GM18526 (cell line): ENCODE data around the gene SANBR.

Source experiments
- POLR2A ChIP-seq: IDR thresholded peaks from 3 replicates; pipeline ENCODE4 v1.6.1; 2011; ENCODE audit not compliant: insufficient read length; ENCODE audit errors: extremely low read depth

Gene SANBR

GRCh38 chr2:61057562-61057961 lies 8.1 kb upstream of the SANBR start:
- TF ChIP-seq POLR2A = no peak

- TF ChIP-seq POLR2A = no peak
These were observed 6.3 kb upstream of the SANBR start for GRCh38 chr2:61059382-61059781.

- no peak for TF ChIP-seq POLR2A
These were observed 8.4 kb downstream of the SANBR start for GRCh38 chr2:61074100-61074499.

DNA sequence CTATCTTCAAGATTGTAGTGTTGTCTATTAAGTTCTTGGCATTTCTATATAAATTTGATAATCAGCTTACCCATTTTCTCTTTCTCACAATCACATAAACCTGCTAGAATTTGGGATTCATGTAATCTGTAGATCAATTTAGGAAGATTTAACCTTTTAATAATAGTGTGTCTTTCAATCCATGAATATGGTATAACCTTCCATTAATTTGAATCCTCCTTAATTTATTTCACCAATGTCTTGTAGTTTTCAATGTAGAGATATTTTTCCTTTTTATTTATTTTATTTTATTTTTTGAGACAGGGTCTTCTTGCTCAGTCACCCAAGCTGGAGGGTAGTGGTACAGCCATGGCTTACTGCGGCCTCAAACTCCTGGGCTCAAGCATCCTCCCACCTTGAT lies 20.2 kb downstream of the SANBR start:
- no peak for TF ChIP-seq POLR2A

DNA sequence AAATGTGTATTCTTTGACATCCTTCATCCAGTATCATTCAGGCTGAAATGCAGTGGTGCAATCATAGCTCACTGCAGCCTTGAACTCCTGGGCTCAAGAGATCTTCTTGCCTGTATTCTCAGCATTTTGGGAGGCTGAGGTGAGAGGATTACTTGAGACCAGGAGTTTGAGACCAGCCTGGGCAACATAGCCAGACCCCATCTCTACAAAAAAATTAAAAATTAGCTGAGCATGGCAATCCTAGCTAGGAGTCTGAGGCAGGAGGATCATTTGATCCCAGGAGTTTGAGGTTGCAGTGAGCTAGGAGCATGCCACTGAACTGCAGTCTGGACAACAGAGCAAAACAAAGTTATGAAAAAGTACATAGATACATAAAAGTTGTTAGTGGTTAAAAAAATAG lies 24.1 kb downstream of the SANBR start:
- TF ChIP-seq POLR2A = no peak

DNA sequence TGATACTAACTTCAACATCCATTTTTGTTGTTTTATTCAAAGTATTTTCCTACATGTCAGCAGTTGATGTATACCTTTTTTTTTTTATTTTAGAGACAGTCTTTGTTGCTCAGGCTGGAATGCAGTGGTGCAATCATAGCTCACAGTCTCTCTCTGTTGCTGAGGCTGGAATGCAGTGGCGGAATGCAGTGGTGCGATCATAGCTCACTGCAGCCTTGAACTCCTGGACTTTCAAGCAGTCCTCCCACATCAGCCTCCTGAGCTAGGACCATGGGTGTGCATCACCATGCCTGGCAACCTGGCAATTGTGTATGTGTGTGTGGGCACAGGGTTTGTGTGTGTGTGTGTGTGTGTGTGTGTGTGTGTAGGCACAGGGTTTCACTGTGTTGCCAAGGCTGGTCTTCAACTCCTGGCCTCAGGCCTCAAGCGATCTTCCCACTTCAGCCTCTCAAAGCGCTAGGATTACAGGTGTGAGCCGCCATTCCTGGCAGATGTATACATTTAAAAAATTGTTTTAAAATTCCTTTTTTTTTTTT lies 24.8 kb downstream of the SANBR start:
- no peak for TF ChIP-seq POLR2A

GRCh38 chr2:61091485-61091884 lies 25.8 kb downstream of the SANBR start:
- no peak for TF ChIP-seq POLR2A

GRCh38 chr2:61096438-61096837 lies 30.8 kb downstream of the SANBR start:
- TF ChIP-seq POLR2A = no peak

- no peak for TF ChIP-seq POLR2A
These were observed 35.1 kb downstream of the SANBR start for GRCh38 chr2:61100801-61101200.

DNA sequence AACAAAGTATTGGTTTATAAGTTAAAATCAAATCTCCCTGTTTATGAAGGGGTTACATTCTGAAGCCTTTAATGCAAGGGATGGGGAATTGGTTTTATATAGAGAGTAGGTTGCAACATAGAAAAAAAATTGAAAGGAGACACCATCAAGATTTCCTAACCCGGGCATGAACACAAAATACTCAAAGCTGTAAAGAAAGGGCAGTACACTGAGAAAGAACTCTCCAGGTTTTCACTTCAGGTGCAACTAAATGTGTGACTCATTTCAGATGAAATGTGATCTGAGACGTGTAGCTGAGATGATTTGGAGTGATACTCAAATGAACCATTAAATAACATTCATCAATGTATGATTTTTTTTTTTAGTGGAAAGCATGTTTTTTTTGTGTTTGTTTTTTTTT lies 43.6 kb downstream of the SANBR start:
- no peak for TF ChIP-seq POLR2A

- no peak for TF ChIP-seq POLR2A
These were observed 46.0 kb downstream of the SANBR start for GRCh38 chr2:61111708-61112107.

DNA sequence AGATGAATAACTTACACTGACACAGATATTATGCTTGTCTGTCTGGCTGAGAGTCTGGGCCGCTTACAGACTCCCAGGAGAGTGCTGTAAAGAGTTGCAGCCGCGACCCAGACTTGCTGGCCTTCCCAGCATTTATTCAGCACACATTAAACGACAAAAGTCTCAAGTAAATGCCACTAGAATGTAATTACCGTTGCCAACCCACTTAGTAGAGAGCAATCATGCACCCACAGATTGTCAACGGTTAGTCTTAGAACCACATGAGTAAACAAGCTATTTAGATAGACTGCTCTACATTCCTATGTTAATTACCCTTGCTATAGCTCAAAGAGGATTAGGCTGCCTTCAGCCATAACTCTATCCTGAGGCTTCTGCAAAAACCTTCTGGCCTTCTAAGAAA lies 48.5 kb downstream of the SANBR start:
- no peak for TF ChIP-seq POLR2A
